HG02798 (cell line): Measurements from ENCODE around the gene CCL3.
"Not testable (repeated sequence)": the region's sequence is repeated elsewhere in the genome, so short reads cannot be mapped to it uniquely, and the experiment has no call there.

ENCODE experiments used
- ATAC-seq: cut with Tn5 transposase; IDR thresholded peaks from one replicate; pipeline ENCODE4 v1.9.1; 2021; ENCODE audit warnings: mild to moderate bottlenecking; ENCODE audit not compliant: unreplicated experiment, poor library complexity

Gene CCL3

GRCh38 chr17:36117505-36118382 lies 27.8 kb upstream of the CCL3 start:
- peak; percentile 43 for ATAC-seq

GRCh38 chr17:36115649-36115977 lies 25.7 kb upstream of the CCL3 start:
- ATAC-seq: not testable (repeated sequence)

GRCh38 chr17:36114971-36115648 lies 25.2 kb upstream of the CCL3 start:
- ATAC-seq: not testable (repeated sequence)

- ATAC-seq: not testable (repeated sequence)
Measured at GRCh38 chr17:36113131-36113530, 23.2 kb upstream of the CCL3 start.

- no peak for ATAC-seq
Measured at GRCh38 chr17:36112572-36112971, 22.6 kb upstream of the CCL3 start.

- ATAC-seq: no peak
Measured at GRCh38 chr17:36111068-36111490, 21.1 kb upstream of the CCL3 start.

GRCh38 chr17:36108265-36108664 lies 18.3 kb upstream of the CCL3 start:
- not testable (repeated sequence) for ATAC-seq

- ATAC-seq: no peak
Measured at GRCh38 chr17:36107660-36108059, 17.7 kb upstream of the CCL3 start.

- no peak for ATAC-seq
Measured at GRCh38 chr17:36106493-36106835, 16.5 kb upstream of the CCL3 start.

GRCh38 chr17:36105781-36106492 lies 16.0 kb upstream of the CCL3 start:
- ATAC-seq: no peak

- ATAC-seq: no peak
Measured at GRCh38 chr17:36104701-36105181, 14.8 kb upstream of the CCL3 start.

GRCh38 chr17:36104246-36104645 lies 14.3 kb upstream of the CCL3 start:
- ATAC-seq: not testable (repeated sequence)

GRCh38 chr17:36103401-36103975 lies 13.5 kb upstream of the CCL3 start, which contains the start of gene CCL4:
TSS of gene CCL4 (plus strand) at chr17:36103827. CDS start at chr17:36103906, 79 bp downstream.
- ATAC-seq: peak; percentile 77

GRCh38 chr17:36099004-36099403 lies 9.1 kb upstream of the CCL3 start:
- not testable (repeated sequence) for ATAC-seq

GRCh38 chr17:36095992-36096391 lies 6.0 kb upstream of the CCL3 start:
- ATAC-seq: no peak

GRCh38 chr17:36094746-36095145 lies 4.8 kb upstream of the CCL3 start:
- ATAC-seq: no peak

- no peak for ATAC-seq
Measured at GRCh38 chr17:36094232-36094631, 4.3 kb upstream of the CCL3 start.

GRCh38 chr17:36092715-36093114 lies 2.8 kb upstream of the CCL3 start:
- not testable (repeated sequence) for ATAC-seq

- no peak for ATAC-seq
Measured at GRCh38 chr17:36092230-36092629, 2.3 kb upstream of the CCL3 start.

GRCh38 chr17:36089339-36089865 lies 541 bp downstream of the CCL3 start:
- ATAC-seq: no peak
